ENCODE data around the gene CACNA1S. TPM values are rescaled to one million over a fixed set of nuclear protein-coding genes. Genes with fewer than 3 reads are reported as not detected.

The CACNA1S gene
- total RNA-seq, 1 donor from 2014 or later: not detected

DNA sequence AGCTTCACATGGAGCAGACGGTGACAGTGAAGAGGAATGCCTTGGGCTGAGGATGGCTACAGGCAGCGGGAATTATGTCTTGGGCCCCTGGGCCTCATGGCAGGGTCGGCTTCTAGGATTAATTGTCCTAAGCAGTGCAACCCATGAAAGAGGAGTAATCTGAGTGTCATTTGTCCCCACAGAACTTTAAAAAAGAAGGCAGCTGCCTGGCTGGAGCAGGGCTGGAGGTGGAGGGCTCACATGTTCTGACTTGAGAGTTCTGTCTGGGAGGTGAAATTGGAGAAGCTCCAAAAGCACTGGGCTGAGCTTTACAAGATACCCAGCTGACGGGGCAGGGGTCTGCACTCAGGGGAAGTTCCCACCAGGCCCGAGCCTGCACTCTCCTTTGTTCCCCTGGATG lies 22.6 kb downstream of the CACNA1S start:
- CTCF ChIA-PET: no interaction called here
- Mint-ChIP-seq H3K4me1 (no peaks in the 10 kb centered on the region), H3K9me3 (no peaks in the 10 kb centered on the region), H3K27ac (no peak overlapping the region), H3K36me3 (ENCODE audit: low read depth) (no peaks in the 10 kb centered on the region), H3K27me3 (peaks cover 9% of the 10 kb centered on the region), H3K4me3 (no peak overlapping the region)
- POLR2A ChIA-PET: no interaction called here
- intact Hi-C loops (cut with micrococcal nuclease): loop anchor here (10.0 kb wide), 1 partner anchor 135 kb away; no protein-coding TSS in a partner anchor
- TF ChIP-seq, protein P1, sequence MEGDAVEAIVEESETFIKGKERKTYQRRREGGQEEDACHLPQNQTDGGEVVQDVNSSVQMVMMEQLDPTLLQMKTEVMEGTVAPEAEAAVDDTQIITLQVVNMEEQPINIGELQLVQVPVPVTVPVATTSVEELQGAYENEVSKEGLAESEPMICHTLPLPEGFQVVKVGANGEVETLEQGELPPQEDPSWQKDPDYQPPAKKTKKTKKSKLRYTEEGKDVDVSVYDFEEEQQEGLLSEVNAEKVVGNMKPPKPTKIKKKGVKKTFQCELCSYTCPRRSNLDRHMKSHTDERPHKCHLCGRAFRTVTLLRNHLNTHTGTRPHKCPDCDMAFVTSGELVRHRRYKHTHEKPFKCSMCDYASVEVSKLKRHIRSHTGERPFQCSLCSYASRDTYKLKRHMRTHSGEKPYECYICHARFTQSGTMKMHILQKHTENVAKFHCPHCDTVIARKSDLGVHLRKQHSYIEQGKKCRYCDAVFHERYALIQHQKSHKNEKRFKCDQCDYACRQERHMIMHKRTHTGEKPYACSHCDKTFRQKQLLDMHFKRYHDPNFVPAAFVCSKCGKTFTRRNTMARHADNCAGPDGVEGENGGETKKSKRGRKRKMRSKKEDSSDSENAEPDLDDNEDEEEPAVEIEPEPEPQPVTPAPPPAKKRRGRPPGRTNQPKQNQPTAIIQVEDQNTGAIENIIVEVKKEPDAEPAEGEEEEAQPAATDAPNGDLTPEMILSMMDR (IDR thresholded peaks at IDR 0.05): no peak
- DNase-seq: no peak
- ATAC-seq (ENCODE audit: low read depth): no peak

DNA sequence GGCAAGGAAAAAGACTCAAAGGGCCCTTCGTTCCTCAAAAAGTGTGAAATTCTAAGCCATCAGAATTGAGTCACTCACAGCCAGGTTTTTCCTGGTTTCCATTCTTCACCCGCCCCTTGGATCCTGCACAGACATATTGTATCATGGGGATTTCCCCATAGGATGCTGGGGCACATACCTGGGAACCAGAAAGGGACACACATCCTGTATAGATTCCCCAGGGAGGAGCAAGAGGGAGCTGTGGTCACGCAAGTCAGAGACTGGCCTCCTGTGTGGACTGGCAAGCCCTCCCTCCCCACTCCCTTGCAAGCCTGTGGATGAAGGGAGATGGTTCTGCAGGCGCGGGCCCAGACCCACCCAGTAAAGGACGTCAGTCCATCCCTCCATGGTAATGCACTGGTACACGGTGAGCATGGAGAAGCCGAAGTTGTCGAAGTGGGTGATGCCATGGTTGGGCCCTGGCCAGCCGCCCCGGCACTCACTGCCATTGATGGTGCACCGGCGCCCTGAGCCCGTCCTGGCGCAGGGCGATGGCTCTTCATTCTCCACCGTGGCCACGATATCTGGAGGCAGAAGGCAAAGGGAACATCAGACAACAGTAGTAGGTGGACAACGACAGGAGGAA lies 23.2 kb downstream of the CACNA1S start:
- H3K27ac Mint-ChIP-seq: no peak overlapping the region
- ChIA-PET POLR2A (no interaction called here), CTCF (no interaction called here)
- ATAC-seq (ENCODE audit: low read depth) (no peak), DNase-seq (no peak)
- TF ChIP-seq, protein P1 (IDR thresholded peaks at IDR 0.05): no peak
- intact Hi-C loops (cut with micrococcal nuclease): loop anchor here (10.0 kb wide), 1 partner anchor 136 kb away; no protein-coding TSS in a partner anchor
- no peaks in the 10 kb centered on the region for H3K4me1 Mint-ChIP-seq
- no peaks in the 10 kb centered on the region for H3K36me3 Mint-ChIP-seq (ENCODE audit: low read depth)
- no peaks in the 10 kb centered on the region for H3K9me3 Mint-ChIP-seq
- H3K4me3 Mint-ChIP-seq: no peak overlapping the region
- peaks cover 11% of the 10 kb centered on the region for H3K27me3 Mint-ChIP-seq

GRCh38 chr1:201088395-201088794 lies 23.8 kb downstream of the CACNA1S start:
- Mint-ChIP-seq H3K27me3 (peaks cover 11% of the 10 kb centered on the region), H3K9me3 (no peaks in the 10 kb centered on the region), H3K4me3 (no peak overlapping the region), H3K27ac (no peak overlapping the region), H3K4me1 (no peaks in the 10 kb centered on the region), H3K36me3 (ENCODE audit: low read depth) (no peaks in the 10 kb centered on the region)
- DNase-seq (no peak), ATAC-seq (ENCODE audit: low read depth) (no peak)
- TF ChIP-seq, protein P1 (IDR thresholded peaks at IDR 0.05): no peak
- intact Hi-C loops (cut with micrococcal nuclease): loop anchor here (10.0 kb wide), 1 partner anchor 136 kb away; no protein-coding TSS in a partner anchor
- POLR2A ChIA-PET: no interaction called here
- CTCF ChIA-PET: no interaction called here

GRCh38 chr1:201085902-201086735 lies 26.1 kb downstream of the CACNA1S start:
- H3K4me1 Mint-ChIP-seq: no peaks in the 10 kb centered on the region
- DNase-seq (no peak), ATAC-seq (ENCODE audit: low read depth) (peak; percentile 40)
- H3K27me3 Mint-ChIP-seq: peaks cover 11% of the 10 kb centered on the region
- intact Hi-C loops (cut with micrococcal nuclease): loop anchor here (1.0 to 10.0 kb wide), 2 partner anchors 28 to 139 kb away; no protein-coding TSS in a partner anchor
- H3K4me3 Mint-ChIP-seq: no peak overlapping the region
- POLR2A ChIA-PET: no interaction called here
- CTCF ChIA-PET: interaction anchor here (0.9 kb wide), 1 partner anchor 13 kb away, joined by 4 read pairs; no protein-coding TSS in a partner anchor
- no peaks in the 10 kb centered on the region for H3K9me3 Mint-ChIP-seq
- H3K36me3 Mint-ChIP-seq (ENCODE audit: low read depth): no peaks in the 10 kb centered on the region
- TF ChIP-seq, protein P1 (IDR thresholded peaks at IDR 0.05): no peak
- H3K27ac Mint-ChIP-seq: no peak overlapping the region

DNA sequence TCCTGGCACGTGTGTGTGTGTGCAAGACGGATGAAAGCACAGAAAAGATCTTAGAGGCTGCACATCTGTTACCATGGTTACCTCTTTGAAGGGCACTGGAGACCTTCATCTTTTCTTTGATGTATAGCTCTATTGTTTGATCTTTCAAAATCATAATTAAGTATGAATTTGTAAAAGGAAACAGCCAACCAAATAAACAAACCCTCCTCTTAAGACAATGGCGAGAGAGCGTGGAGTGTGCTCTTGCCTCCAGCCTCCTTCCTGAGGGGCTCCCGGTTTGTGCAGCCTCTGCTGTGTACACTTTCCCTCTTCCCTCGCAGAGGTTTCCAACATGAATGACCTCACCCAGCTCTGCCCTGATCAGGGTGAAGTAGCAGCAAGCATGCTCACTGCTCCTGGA lies 27.9 kb downstream of the CACNA1S start:
- no peaks in the 10 kb centered on the region for H3K9me3 Mint-ChIP-seq
- no peaks in the 10 kb centered on the region for H3K36me3 Mint-ChIP-seq (ENCODE audit: low read depth)
- TF ChIP-seq, protein P1 (IDR thresholded peaks at IDR 0.05): no peak
- DNase-seq (no peak), ATAC-seq (ENCODE audit: low read depth) (no peak)
- peaks cover 11% of the 10 kb centered on the region for H3K27me3 Mint-ChIP-seq
- no peaks in the 10 kb centered on the region for H3K4me1 Mint-ChIP-seq
- H3K27ac Mint-ChIP-seq: no peak overlapping the region
- H3K4me3 Mint-ChIP-seq: no peak overlapping the region
- intact Hi-C loops (cut with micrococcal nuclease): loop anchor here (10.0 kb wide), 1 partner anchor 141 kb away; no protein-coding TSS in a partner anchor
- ChIA-PET POLR2A (no interaction called here), CTCF (no interaction called here)
